ENCODE results near the gene ADGRE2. TPM values are rescaled to one million over a fixed set of nuclear protein-coding genes. Genes with fewer than 3 reads are reported as not detected.

The ADGRE2 gene
- total RNA-seq, 1 donor from 2014 or later: 0.93 TPM

GRCh38 chr19:14715841-14716240 is 62.5 kb downstream of the ADGRE2 start:
- ChIA-PET POLR2A (no interaction called here), CTCF (no interaction called here)
- intact Hi-C loops (cut with micrococcal nuclease): no loop called here
- Mint-ChIP-seq H3K36me3 (ENCODE audit: low read depth) (peaks cover 95% of the 10 kb centered on the region), H3K4me1 (no peaks in the 10 kb centered on the region), H3K9me3 (peaks cover 46% of the 10 kb centered on the region), H3K27ac (no peak overlapping the region), H3K27me3 (no peaks in the 10 kb centered on the region), H3K4me3 (no peak overlapping the region)
- no peak for TF ChIP-seq CTCF (IDR thresholded peaks at IDR 0.05)
- ATAC-seq (ENCODE audit: low read depth) (no peak), DNase-seq (no peak)

- H3K27ac Mint-ChIP-seq: no peak overlapping the region
- H3K36me3 Mint-ChIP-seq (ENCODE audit: low read depth): peaks cover 88% of the 10 kb centered on the region
- peaks cover 3% of the 10 kb centered on the region for H3K9me3 Mint-ChIP-seq
- intact Hi-C loops (cut with micrococcal nuclease): no loop called here
- ATAC-seq (ENCODE audit: low read depth) (no peak), DNase-seq (no peak)
- no peaks in the 10 kb centered on the region for H3K27me3 Mint-ChIP-seq
- POLR2A ChIA-PET: no interaction called here
- TF ChIP-seq CTCF (IDR thresholded peaks at IDR 0.05): no peak
- H3K4me3 Mint-ChIP-seq: no peak overlapping the region
- H3K4me1 Mint-ChIP-seq: no peaks in the 10 kb centered on the region
- CTCF ChIA-PET: no interaction called here
Measured at GRCh38 chr19:14704450-14704849, 73.9 kb downstream of the ADGRE2 start.

- Mint-ChIP-seq H3K27me3 (no peaks in the 10 kb centered on the region), H3K27ac (no peak overlapping the region), H3K4me1 (no peaks in the 10 kb centered on the region), H3K9me3 (peaks cover 3% of the 10 kb centered on the region), H3K4me3 (no peak overlapping the region), H3K36me3 (ENCODE audit: low read depth) (peaks cover 86% of the 10 kb centered on the region)
- DNase-seq (no peak), ATAC-seq (ENCODE audit: low read depth) (no peak)
- no peak for TF ChIP-seq CTCF (IDR thresholded peaks at IDR 0.05)
- ChIA-PET CTCF (no interaction called here), POLR2A (no interaction called here)
- intact Hi-C loops (cut with micrococcal nuclease): no loop called here
Measured at GRCh38 chr19:14703833-14704232, 74.5 kb downstream of the ADGRE2 start.

GRCh38 chr19:14700711-14701375 is 77.5 kb downstream of the ADGRE2 start:
- H3K4me3 Mint-ChIP-seq: no peak overlapping the region
- no peak for TF ChIP-seq CTCF (IDR thresholded peaks at IDR 0.05)
- no peaks in the 10 kb centered on the region for H3K4me1 Mint-ChIP-seq
- H3K27ac Mint-ChIP-seq: no peak overlapping the region
- DNase-seq (no peak), ATAC-seq (ENCODE audit: low read depth) (no peak)
- no peaks in the 10 kb centered on the region for H3K27me3 Mint-ChIP-seq
- ChIA-PET CTCF (no interaction called here), POLR2A (no interaction called here)
- peaks cover 3% of the 10 kb centered on the region for H3K9me3 Mint-ChIP-seq
- H3K36me3 Mint-ChIP-seq (ENCODE audit: low read depth): peaks cover 78% of the 10 kb centered on the region
- intact Hi-C loops (cut with micrococcal nuclease): no loop called here

GRCh38 chr19:14699641-14700040 is 78.7 kb downstream of the ADGRE2 start:
- Mint-ChIP-seq H3K36me3 (ENCODE audit: low read depth) (peaks cover 80% of the 10 kb centered on the region), H3K4me3 (no peak overlapping the region), H3K9me3 (peaks cover 3% of the 10 kb centered on the region), H3K27ac (no peak overlapping the region), H3K4me1 (no peaks in the 10 kb centered on the region), H3K27me3 (no peaks in the 10 kb centered on the region)
- CTCF ChIA-PET: no interaction called here
- ATAC-seq (ENCODE audit: low read depth) (no peak), DNase-seq (no peak)
- intact Hi-C loops (cut with micrococcal nuclease): no loop called here
- TF ChIP-seq CTCF (IDR thresholded peaks at IDR 0.05): no peak
- POLR2A ChIA-PET: no interaction called here

Measured in activated B cell treated with CpG ODN at 0.5 μM for 24 hours (primary cell).